GM18909 (cell line): ENCODE results near the gene CD40LG.

Experiments
- ATAC-seq: cut with Tn5 transposase; IDR thresholded peaks from one replicate; pipeline ENCODE4 v1.9.1; 2021; ENCODE audit warnings: mild to moderate bottlenecking; ENCODE audit not compliant: unreplicated experiment, poor library complexity

The CD40LG gene

DNA sequence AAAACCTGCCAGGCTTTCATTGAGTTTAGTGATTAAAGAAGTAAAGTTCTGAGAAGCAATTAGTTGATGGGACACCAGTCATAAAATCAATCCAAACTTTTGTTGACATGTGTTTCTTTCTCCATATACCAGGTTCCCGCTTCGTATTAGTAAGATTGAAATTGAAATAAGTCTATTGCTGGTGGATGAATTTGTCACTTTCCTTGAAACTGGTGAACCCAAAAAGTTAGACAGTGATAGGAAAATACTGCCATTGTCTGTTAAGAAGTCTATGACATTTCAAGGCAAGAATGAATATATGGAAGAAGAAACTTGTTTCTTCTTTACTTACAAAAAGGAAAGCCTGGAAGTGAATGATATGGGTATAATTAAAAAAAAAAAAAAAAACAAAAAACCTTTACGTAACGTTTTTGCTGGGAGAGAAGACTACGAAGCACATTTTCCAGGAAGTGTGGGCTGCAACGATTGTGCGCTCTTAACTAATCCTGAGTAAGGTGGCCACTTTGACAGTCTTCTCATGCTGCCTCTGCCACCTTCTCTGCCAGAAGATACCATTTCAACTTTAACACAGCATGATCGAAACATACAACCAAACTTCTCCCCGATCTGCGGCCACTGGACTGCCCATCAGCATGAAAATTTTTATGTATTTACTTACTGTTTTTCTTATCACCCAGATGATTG is at the start of gene CD40LG:
Gene CD40LG, plus strand, starts transcription at position 482 of the 684 bp plus-strand sequence. Its CDS starts 91 bp downstream, at position 573.
- no peak for ATAC-seq

DNA sequence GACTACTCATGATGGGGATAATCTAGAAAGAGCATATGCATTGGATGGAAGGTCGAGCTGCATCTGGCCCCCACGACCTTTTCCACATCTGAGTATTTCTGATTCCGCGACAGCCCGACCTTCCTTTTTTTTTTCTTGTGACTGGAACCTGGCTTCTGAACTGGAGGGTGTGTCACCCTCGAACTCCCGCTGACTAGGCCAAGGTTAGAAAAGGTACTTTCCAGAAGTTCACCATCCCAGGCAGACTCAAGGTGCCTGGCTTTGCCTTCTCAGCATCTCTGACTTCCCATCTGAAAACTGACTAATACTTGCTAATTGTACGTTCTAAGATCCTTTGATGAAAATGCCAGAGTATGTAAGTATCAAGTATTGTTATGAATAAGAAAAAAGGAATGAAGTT is 49.3 kb upstream of the CD40LG start:
- ATAC-seq = no peak

DNA sequence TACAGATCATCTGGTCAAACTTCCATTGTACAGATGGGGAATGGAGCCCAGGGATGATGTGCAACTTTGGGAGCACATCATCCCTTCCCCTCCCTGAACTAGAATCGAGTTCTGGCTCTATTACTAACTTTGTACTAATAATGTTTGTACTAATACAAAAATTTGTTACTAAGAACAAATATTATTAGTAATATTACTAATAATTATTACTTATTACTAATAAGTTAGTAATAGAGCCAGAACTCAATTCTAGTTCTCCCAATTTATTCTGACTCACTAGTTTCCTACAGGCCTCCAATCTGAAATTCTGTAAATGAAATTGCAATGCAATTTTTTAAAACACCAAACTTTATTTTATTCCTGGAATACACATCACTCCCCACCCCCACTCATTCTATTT is 47.9 kb upstream of the CD40LG start:
- no peak for ATAC-seq

DNA sequence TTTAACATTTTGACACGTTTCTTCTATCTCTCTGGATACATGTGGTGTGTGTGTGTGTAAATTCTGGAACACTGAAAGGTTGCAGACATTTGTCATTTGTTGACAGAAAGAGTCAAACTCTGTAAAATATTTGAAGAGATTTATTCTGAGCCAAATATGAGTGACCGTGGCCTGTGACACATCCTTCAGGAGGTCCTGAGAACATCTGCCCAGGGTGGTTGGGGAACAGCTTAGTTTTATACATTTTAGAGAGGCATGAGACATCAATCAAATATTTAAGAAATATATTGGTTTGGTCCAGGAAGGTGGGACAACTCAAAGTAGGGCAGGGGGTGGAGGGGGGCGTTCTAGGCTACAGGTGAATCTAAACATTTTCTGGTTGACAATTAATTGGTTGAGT is 40.7 kb upstream of the CD40LG start:
- ATAC-seq = no peak

DNA sequence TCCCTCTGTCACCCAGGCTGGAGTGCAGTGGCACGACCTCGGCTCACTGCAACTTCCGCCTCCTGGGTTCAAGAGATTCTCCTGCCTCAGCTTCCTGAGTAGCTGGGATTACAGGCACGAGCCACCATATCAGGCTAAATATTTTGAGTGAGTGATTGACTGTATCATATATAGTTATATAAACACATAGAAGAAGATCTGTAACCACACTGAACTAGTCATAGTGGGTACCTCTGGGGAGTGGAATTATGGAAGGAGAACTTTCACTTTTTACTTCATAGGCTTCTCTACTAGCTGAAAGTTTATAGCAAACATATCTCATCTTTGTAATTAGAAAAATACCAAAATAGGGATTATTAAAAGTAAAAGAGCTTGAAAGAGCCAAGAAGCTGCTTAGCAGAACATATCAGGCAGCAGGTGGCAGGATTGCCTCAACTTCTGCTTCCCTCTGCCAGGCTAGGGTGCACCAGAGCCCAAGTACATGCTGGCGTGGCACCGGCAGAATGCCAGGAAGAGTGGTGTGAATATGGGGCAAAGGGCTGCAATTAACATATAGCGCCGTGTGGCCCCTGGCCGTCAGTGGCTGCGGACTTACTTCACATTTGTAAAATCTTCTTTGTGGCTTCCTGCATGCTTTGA is 39.5 kb upstream of the CD40LG start:
- ATAC-seq = no peak

DNA sequence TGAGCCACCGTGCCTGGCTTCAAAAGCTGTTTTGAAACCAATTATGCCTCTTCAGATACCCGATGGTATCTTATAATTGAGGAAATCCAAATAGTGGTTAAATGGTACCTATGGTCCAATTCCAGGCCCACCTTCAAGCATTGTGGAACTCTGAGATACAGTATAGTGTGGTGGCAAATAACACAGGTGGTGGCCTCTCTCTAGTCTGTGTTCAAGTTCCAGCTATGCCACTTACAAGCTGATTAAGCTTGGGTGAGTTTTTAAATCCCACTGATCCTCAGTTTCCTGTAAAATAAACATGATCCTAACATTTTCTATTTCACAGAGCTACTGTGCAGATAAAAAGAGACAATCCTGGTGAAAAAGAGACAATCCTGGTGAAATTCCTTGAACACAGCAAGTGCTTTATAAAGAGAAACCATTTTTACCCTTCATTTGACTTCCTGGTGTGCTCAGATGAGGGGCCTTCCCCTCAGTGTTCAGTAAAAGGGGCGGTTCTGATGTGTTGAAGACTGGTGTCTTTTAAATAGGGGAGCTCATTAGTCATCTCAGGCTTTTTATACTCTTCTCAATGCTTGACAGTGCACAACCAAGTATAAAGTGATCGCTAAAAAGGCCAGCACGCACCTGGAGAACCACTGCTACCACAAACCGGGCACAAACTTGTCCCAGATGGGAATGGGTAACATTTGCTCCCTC is 30.8 kb upstream of the CD40LG start:
- ATAC-seq = peak; percentile 84

DNA sequence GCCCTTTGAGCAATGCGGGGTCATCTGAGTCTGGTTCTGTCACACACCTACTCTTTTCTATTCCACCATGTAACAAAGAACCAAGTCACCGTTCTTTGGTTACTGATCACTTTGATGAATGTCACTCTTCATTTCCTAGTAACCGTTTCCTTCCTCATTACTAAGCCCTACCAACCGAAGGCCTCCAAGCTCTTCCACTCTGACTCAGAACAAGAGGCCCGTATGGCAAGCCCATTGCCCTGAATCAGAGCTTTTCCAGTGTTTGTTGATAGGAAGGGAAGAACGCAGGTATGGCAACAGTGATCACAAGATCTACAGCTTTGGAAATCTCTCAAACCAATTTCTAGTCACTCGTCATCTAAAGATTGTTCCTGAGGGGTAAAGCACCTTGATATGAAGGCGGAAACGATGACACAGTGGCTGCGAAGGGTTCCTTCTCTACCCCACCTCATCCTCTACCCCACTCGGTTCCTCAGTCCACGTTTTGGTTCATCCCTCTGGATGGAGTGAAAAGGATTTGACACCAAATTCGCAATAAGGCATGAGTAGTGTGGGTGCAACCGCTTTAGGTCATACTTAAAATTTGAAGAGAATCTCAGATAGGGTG is 28.0 kb upstream of the CD40LG start:
- ATAC-seq = no peak

DNA sequence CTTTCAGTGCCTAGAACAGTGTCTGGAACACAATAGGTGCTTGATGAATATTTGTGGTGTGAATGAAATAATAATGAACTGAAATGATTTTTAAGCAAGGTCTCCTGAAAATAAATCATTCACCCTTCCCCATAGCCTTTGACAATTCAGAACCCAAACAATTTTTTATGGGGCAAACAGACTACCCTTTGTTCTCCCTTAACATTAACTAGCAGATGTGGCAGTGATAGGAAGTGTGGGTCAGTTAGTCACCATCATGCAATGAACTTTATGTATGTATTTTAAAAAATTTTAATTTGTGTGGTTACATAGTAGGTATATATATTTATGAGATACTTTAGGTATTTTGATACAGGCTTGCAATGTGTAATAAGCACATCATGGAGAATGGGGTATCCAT is 27.2 kb upstream of the CD40LG start:
- no peak for ATAC-seq

DNA sequence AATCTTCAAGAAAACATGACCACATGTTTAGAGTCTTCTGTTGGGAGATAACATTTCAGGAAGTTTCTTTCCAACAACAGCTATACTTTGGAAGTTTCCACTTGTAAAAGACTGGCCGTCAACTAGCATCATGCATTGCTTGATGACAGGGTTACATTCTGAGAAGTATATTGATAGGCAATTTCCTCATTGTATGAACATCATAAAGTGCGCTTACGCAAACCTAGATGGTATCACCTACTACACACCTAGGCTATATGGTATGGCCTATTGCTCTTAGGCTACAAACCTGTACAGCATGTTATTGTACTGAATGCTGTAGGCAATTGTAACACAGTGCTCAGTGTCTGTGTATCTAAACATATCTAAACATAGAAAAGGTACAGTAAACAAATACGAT is 25.4 kb upstream of the CD40LG start:
- no peak for ATAC-seq

DNA sequence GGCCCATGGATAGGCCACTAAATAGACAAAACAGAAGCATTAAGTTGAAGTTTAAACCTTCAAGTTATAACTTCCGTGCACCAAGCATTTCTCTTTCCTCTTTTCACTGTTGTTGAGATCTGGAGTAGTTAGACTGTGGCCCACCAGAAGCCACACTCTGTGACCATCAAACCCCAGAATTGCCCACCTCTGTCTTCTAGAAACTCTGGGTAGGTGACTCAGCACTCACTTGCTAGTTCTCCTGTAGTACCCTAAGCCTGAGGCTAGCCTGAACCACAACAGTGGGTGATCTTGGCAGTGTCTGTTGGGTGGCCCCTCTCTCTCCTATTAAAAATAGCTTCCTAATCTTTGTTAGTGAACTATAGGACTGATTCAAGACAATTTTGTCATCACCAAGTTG is 24.6 kb upstream of the CD40LG start:
- ATAC-seq = no peak

DNA sequence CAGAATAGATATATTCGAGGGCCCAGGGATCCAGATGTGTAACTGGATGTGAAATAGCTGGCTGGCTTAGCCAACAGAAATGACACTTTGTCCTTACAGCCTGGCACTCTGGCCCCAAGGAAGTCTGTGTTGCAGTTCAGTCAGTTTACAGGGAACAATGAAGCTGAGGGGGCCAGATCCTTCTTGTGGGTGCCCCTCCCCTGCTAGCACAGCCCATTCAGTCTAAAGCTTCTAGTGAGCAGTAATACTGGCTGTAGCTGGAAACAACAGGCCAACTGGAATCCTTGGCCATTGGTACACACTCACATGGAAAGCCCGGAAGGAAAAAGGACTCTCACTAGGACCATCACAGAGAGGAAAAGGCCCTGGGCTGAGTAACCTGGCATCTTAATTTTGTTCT is 22.7 kb upstream of the CD40LG start:
- no peak for ATAC-seq

DNA sequence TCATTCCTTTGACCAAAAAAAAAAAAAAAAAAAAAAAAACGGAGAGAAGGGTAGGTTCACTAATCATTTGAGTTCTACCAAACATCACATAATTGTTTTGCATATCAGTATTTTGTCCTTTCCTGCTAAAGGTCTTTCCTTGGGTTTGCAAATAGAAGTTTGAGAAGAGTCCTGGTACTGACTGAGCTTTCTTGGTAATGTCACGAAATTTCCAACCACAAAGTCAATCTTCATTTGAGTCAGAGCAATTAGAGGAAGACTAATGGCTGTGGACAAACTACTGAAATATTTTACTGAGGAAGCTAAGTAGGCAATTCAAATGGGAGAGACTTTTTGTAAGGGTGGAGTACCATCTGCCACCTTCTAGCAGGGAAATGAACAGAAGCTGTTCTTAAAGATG is 21.7 kb upstream of the CD40LG start:
- ATAC-seq = peak; percentile 60

DNA sequence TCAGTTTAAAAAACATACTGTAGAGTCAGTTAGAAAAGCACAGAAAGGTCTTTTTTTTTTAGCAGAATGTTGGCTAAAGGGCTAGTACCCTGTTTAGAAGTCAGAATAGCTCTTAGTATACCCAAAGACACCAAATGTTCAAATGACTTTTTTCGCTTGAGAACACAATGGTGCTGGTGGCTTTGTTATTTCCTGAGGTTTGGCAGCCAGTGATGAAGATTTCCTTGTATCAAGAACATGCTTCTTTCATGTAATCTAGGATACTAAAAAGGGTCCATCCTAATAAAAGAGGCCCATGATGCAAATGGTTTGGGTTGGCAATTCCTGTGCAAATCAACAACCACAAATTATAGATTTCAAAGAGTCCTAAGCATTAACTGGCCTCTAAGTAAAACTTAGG is 21.1 kb upstream of the CD40LG start:
- no peak for ATAC-seq

DNA sequence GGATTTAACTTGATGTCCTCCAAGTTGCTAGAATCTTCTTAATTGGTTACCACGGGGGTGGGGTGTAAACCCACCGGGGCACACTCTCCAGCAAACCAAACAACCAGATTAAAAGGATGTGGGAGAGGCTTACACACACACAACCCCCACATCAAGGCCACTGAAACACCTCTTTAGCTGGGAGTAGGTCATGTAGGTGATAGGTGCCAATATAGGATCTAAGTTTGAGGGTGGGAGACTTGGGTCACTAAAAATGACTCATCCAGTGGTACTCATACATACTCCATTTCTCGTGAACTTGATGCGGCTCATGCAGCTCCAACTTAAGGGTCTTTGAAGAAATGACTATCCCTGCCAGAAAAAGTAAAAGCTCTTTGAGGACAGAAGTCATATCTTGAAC is 20.5 kb upstream of the CD40LG start:
- no peak for ATAC-seq

DNA sequence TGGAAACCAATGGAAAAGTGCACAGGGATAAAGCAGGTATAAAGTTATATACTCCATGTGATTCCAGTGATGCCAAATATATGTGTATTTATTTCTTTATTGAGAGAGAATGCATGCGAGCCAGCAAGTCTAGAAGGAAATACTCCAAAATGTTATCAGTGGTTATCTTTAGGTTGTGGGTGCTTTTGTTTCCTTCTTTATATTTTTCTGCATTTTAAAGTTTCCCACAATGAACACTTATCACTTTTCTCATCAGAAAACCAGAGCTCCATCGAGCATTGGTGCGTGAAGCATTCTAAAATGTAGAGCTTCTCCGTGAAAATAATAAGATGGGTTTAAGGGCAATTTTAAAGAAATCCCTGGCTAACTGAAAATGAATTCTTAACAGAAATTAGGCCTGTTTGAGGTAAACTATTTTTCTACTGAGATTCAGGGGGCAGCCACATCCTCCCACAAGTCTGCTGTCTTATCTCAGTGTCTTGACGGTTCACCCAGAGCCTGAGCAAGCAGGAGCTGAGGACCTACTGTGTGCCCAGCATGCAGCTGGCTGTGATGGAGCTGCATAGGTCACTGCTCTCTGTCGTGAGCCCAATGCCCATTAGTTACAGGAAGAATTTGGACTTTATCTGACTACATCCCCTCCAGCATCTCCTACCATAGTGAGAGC is 18.7 kb upstream of the CD40LG start:
- no peak for ATAC-seq

DNA sequence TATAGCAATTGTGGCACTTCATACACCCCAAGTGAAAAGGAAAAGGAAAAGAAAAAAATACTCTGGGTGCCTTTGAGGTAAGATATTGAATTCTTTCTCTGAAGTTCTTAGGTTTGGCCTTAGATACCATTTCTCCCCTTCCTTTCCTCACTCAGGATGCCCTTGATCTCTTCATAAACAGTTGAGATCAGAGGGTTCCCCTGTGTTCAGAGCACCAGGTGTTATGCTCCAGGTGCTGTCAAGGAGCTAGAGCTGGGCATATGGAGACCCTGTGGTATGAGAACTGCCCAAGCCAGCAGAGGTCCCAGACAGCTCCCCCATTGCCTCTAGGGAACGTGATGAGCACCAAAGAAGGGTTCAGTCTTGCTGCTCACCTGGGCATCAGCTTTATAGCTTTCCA is 17.1 kb upstream of the CD40LG start:
- ATAC-seq = no peak

DNA sequence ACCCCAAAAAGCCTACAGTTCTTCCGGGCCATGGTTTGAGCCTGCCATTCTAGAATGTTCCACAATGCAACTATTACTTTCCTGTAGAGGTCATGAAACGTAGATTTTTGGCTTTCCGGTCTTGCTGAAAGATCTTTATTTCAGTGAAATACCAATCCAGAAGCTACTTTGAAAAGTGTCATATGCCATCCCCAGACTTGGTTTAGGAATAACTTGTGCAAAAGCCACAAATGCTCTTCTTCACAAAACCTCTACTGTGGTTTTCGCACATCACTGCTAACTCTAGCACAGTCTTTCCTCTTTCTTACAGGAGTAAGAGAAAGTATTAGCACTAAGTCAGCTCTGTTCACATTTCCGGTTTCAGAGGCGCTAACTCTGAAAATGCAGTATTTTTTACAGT is 12.7 kb upstream of the CD40LG start:
- peak; percentile 83 for ATAC-seq

DNA sequence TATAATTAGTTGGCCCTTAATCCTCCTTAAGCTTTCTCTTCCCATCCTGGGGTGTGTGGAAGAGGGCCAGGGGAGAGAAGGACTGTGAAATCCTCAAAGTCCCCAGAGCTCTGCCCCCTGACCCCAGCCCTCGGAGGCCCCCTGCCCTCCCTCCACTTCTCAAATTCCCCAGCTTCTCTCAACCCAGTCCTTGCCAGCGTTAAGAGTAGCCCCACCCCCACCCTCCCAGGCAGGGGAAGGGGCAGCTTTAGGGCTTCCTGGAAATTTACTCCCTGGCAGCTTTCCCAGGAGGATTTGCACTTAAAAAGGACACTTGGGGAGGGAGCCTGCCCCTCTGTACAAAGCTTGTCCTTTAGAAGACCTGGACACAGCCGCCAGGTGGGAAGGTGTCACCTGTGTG is 11.8 kb upstream of the CD40LG start:
- ATAC-seq = no peak

DNA sequence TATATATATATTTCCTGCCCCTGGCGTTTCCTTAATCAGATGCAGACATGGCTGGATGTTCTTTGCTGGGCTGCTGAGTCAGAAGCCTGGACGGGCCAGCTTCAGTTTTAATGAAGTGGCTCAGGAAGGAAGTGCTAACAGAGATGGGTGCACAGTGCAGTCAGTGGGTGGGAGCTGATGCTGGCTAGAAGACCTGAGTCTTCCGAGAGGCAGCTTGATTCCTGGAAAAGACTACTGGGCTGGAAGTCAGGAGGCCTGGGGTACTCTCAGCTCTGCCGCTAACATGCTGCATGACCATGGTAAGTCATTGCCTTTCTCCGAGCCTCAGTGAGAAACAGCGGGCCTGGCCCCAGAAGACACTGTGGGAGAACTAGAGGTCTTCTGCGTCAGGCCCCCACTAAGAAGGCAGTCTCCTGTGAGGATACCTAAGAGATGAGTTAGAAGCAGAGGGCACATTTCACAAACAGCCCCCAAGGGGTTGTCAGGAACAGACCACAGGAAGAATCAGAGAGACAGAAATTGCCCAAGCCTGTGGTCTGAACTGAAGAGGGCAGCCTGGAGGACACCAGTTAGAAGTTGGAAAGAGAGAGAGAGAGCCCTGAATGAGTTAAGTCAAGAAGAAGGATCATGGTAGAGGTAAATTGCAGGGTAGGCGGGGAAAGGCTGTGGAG is 8.3 kb upstream of the CD40LG start:
- no peak for ATAC-seq

DNA sequence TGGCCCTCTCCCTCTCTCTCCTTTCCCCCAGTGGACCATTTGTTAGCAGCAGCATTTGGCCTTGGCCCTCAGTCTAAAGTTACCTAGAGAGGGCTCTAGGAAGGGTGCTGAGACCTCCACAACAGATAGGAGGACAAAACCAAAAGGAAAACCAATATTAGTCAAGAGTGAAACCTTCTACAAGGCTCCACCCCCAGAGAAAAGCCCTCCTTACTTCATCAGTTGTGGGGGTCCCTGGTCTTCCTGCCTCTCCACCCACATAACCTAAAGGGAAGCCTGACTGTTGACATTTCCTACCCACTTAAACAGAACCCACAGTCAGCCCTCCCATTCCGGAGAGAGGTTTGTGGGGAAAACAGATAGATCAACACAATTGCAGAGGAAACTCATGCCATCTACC is 4.7 kb upstream of the CD40LG start:
- ATAC-seq = no peak
